GM12874 (cell line): Measurements from ENCODE around the gene SLC1A5.

ENCODE experiments used
- CTCF ChIP-seq: IDR thresholded peaks from 2 replicates; pipeline ENCODE4 v1.5.1; 2011; ENCODE audit warnings: low read depth, mild to moderate bottlenecking, control low read depth, low read length, moderate library complexity; ENCODE audit not compliant: insufficient read depth

The SLC1A5 gene

GRCh38 chr19:46748325-46749109 lies 39.9 kb downstream of the SLC1A5 start:
- peak; percentile 82 for TF ChIP-seq CTCF

GRCh38 chr19:46746281-46747057 lies 41.9 kb downstream of the SLC1A5 start, which contains the start of gene STRN4:
TSS of gene STRN4 (minus strand) at chr19:46746450. CDS start at chr19:46746430, 20 bp downstream.
- no peak for TF ChIP-seq CTCF

GRCh38 chr19:46745521-46746280 lies 42.7 kb downstream of the SLC1A5 start, which contains the start of gene FKRP:
TSS of gene FKRP (plus strand) at chr19:46746057. CDS start at chr19:46755451, 9,394 bp downstream.
- TF ChIP-seq CTCF, result no peak

- TF ChIP-seq CTCF, result no peak
These were observed 43.4 kb downstream of the SLC1A5 start for GRCh38 chr19:46745030-46745429.

- TF ChIP-seq CTCF, result no peak
These were observed 44.2 kb downstream of the SLC1A5 start for GRCh38 chr19:46744005-46744691.

- no peak for TF ChIP-seq CTCF
These were observed 45.4 kb downstream of the SLC1A5 start for GRCh38 chr19:46742926-46743480.
